ENCODE results near the gene CNKSR1. TPM values are rescaled to one million over a fixed set of nuclear protein-coding genes. Genes with fewer than 3 reads are reported as not detected.

CNKSR1 gene
- total and polyA plus RNA-seq, 10 donors = 0.68 to 5.5 (median 2.3) TPM

- no peaks in the 10 kb centered on the region for H3K36me3 ChIP-seq
- peaks cover 0 to 5% (median 0%) of the 10 kb centered on the region in 7 donors for H3K27me3 ChIP-seq (replicated peaks in 1 of 7)
- H3K4me1 ChIP-seq = peaks cover 0 to 1% (median under 1%) of the 10 kb centered on the region in 6 donors
- DNase-seq = no peak
- 59 to 95% (median 76%) methylated on average over 3 of the region's 3 CpGs for WGBS, 5 donors
- intact Hi-C loops (cut with DNase I; ENCODE audit: low total_unique reads) = no loop called here
- no peaks in the 10 kb centered on the region for H3K9me3 ChIP-seq
- H3K4me3 ChIP-seq = no peak overlapping the region
- TF ChIP-seq CTCF (IDR thresholded peaks at IDR 0.05 in 8 of 11, conservative IDR thresholded peaks at IDR 0.05 in 3 of 11) (no peak), POLR2A (IDR thresholded peaks at IDR 0.05) (no peak), POLR2AphosphoS5 (IDR thresholded peaks at IDR 0.05) (no peak)
- no peak overlapping the region for H3K27ac ChIP-seq
Measured at GRCh38 chr1:26195805-26196204, 18.5 kb downstream of the CNKSR1 start.

GRCh38 chr1:26197301-26197700 is 20.0 kb downstream of the CNKSR1 start:
- peaks cover 0 to 16% (median 12%) of the 10 kb centered on the region in 6 donors for H3K4me1 ChIP-seq
- H3K36me3 ChIP-seq = no peaks in the 10 kb centered on the region
- intact Hi-C loops (cut with DNase I; ENCODE audit: low total_unique reads) = no loop called here
- no peak for TF ChIP-seq POLR2AphosphoS5 (IDR thresholded peaks at IDR 0.05)
- TF ChIP-seq POLR2A (IDR thresholded peaks at IDR 0.05) = no peak
- TF ChIP-seq CTCF (IDR thresholded peaks at IDR 0.05 in 8 of 11, conservative IDR thresholded peaks at IDR 0.05 in 3 of 11) = no peak
- 81 to 96% (median 83%) methylated on average over 2 to 3 of the region's 3 CpGs for WGBS, 5 donors
- no peak overlapping the region for H3K4me3 ChIP-seq
- H3K27ac ChIP-seq = no peak overlapping the region
- DNase-seq = no peak
- H3K27me3 ChIP-seq (replicated peaks in 1 of 7) = peaks cover 0 to 5% (median 0%) of the 10 kb centered on the region in 7 donors
- H3K9me3 ChIP-seq = no peaks in the 10 kb centered on the region

DNA sequence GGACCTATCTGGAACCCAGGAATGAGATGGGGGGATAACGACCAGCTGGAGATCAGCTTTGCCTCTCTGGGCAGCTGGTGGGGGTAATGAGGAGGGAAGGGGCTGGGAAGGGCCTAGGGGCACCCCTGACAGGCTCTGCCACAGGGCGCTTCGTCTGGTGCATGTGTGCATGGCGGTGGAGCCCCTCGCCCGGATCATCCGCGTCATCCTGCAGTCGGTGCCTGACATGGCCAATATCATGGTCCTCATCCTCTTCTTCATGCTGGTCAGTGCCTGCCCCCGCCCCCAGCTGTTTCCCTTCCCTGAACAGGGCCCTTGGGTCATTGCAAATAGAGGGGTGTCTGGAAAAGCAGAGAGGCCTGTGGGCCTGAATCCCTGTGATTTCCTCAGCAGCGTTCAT is 20.5 kb downstream of the CNKSR1 start:
- Histone ChIP-seq H3K4me3 (no peak overlapping the region), H3K36me3 (no peaks in the 10 kb centered on the region), H3K27ac (no peak overlapping the region), H3K9me3 (no peaks in the 10 kb centered on the region), H3K4me1 (peaks cover 0 to 17% (median 12%) of the 10 kb centered on the region in 6 donors), H3K27me3 (replicated peaks in 1 of 7) (peaks cover 0 to 5% (median 0%) of the 10 kb centered on the region in 7 donors)
- WGBS, 5 donors = 87 to 91% (median 89%) methylated on average over 6 to 11 of the region's 11 CpGs
- no peak for TF ChIP-seq POLR2A (IDR thresholded peaks at IDR 0.05)
- TF ChIP-seq CTCF (IDR thresholded peaks at IDR 0.05 in 8 of 11, conservative IDR thresholded peaks at IDR 0.05 in 3 of 11) = no peak
- no peak for TF ChIP-seq POLR2AphosphoS5 (IDR thresholded peaks at IDR 0.05)
- intact Hi-C loops (cut with DNase I; ENCODE audit: low total_unique reads) = no loop called here
- no peak for DNase-seq

DNA sequence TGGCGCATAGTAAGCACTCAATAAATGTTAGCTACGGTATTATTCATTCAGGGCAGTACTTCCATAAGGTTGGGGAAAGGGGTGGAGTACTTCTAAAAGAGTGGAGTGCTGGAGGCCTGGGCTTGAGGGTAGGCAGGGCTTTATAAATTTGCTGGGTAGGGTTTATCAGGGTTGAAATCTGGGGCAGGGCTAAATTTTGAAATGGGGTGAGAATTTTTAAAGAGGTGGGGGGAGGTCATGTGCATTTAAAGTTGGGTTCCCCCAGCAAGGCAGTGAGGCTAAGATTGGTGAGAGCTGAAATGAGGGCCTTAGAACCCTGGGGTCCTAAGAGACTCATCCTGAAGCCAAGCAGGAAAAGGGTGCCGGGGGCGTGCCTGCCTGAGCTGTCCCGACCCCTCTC is 23.1 kb downstream of the CNKSR1 start:
- Histone ChIP-seq H3K4me1 (peaks cover 0 to 17% (median 12%) of the 10 kb centered on the region in 6 donors), H3K9me3 (no peaks in the 10 kb centered on the region), H3K36me3 (no peaks in the 10 kb centered on the region), H3K27ac (no peak overlapping the region), H3K4me3 (no peak overlapping the region), H3K27me3 (replicated peaks in 1 of 7) (peaks cover 0 to 9% (median 0%) of the 10 kb centered on the region in 7 donors)
- TF ChIP-seq POLR2A (IDR thresholded peaks at IDR 0.05) (no peak), POLR2AphosphoS5 (IDR thresholded peaks at IDR 0.05) (no peak), CTCF (IDR thresholded peaks at IDR 0.05 in 8 of 11, conservative IDR thresholded peaks at IDR 0.05 in 3 of 11) (no peak)
- intact Hi-C loops (cut with DNase I; ENCODE audit: low total_unique reads) = no loop called here
- WGBS, 5 donors = 83 to 98% (median 91%) methylated on average over 5 of the region's 5 CpGs
- DNase-seq = no peak
